ENCODE data around the gene HHIPL1. TPM values are rescaled to one million over a fixed set of nuclear protein-coding genes. Genes with fewer than 3 reads are reported as not detected.

The HHIPL1 gene
- total RNA-seq, 3 donors from 2014 or later (not counting 1 experiment from before 2014, with no cell fraction given) = not detected

- Mint-ChIP-seq H3K9me3 (no peaks in the 10 kb centered on the region), H3K4me3 (no peak overlapping the region), H3K36me3 (no peaks in the 10 kb centered on the region), H3K27me3 (ENCODE audit: low read depth in 2 of 2) (peaks cover 16 to 17% of the 10 kb centered on the region in 2 donors), H3K27ac (no peak overlapping the region), H3K4me1 (no peaks in the 10 kb centered on the region)
- no peaks in the 10 kb centered on the region for H3K36me3 ChIP-seq (ENCODE audit: control insufficient read depth, insufficient read depth, low read length)
- no peak for TF ChIP-seq CTCF (IDR thresholded peaks at IDR 0.05)
- H3K9me3 ChIP-seq (ENCODE audit: control insufficient read depth, insufficient read depth, low read length) = no peaks in the 10 kb centered on the region
- 92% methylated on average over 7 of the region's 7 CpGs for WGBS (ENCODE audit: insufficient coverage)
- no peak for DNase-seq
- H3K4me1 ChIP-seq (ENCODE audit: control insufficient read depth, insufficient read depth, low read length) = no peaks in the 10 kb centered on the region
- H3K27me3 ChIP-seq (ENCODE audit: control insufficient read depth, insufficient read depth, low read length) = peaks cover 6% of the 10 kb centered on the region
- no peak for ATAC-seq
- no peak overlapping the region for H3K27ac ChIP-seq (ENCODE audit: low read length)
- intact Hi-C loops (cut with micrococcal nuclease) = no loop called here
- no peak overlapping the region for H3K4me3 ChIP-seq (ENCODE audit: low read length)
Observed at GRCh38 chr14:99647411-99647810, 2.5 kb downstream of the HHIPL1 start.

DNA sequence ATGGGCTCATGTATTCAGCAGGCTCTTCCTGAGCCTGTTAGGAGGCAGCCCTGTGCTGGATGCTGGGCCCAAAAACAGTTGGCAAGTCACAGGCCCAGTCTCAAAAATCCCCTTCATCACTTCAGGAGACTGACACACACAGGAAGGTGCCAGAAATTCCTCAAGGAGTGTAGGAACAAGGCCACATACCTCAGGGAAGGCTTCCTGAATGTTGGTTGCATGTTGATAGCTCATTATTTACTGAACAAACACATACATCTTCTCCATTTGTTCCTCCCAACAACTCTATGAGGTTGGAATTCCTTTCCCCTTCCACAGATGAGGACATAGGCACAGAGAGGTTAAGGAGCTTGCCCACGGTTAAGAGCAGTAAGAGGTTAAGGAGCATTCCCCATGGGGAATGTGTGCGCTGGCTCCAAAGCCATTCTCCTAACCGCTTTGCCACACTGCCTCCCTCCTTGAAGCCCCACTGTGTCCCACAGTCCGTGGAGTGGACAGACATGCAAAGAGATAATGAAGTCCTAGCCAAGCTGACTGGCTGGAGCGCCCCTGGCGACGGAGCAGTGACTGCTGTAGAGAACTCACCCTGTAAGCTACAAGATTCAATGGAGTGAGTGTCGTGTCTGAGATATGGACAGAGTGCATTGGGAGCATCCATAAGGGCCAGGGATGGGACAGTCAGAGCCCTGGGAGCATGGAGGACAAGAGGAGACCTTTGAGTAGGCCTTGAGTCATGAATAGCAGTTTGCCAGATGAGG, 3.3 kb downstream of the HHIPL1 start:
- WGBS (ENCODE audit: insufficient coverage) = 87% methylated on average over 8 of the region's 8 CpGs
- no peaks in the 10 kb centered on the region for H3K36me3 ChIP-seq (ENCODE audit: control insufficient read depth, insufficient read depth, low read length)
- Mint-ChIP-seq H3K27me3 (ENCODE audit: low read depth in 2 of 2) (peaks cover 16 to 17% of the 10 kb centered on the region in 2 donors), H3K27ac (no peak overlapping the region), H3K36me3 (no peaks in the 10 kb centered on the region), H3K4me3 (no peak overlapping the region), H3K9me3 (no peaks in the 10 kb centered on the region), H3K4me1 (no peaks in the 10 kb centered on the region)
- DNase-seq (no peak), ATAC-seq (no peak)
- peaks cover 6% of the 10 kb centered on the region for H3K27me3 ChIP-seq (ENCODE audit: control insufficient read depth, insufficient read depth, low read length)
- no peak overlapping the region for H3K27ac ChIP-seq (ENCODE audit: low read length)
- no peaks in the 10 kb centered on the region for H3K9me3 ChIP-seq (ENCODE audit: control insufficient read depth, insufficient read depth, low read length)
- no peak overlapping the region for H3K4me3 ChIP-seq (ENCODE audit: low read length)
- TF ChIP-seq CTCF (IDR thresholded peaks at IDR 0.05) = no peak
- intact Hi-C loops (cut with micrococcal nuclease) = no loop called here
- no peaks in the 10 kb centered on the region for H3K4me1 ChIP-seq (ENCODE audit: control insufficient read depth, insufficient read depth, low read length)

GRCh38 chr14:99649219-99649618, 4.3 kb downstream of the HHIPL1 start:
- Mint-ChIP-seq H3K27ac (no peak overlapping the region), H3K27me3 (ENCODE audit: low read depth in 2 of 2) (peaks cover 9 to 12% of the 10 kb centered on the region in 2 donors), H3K4me3 (no peak overlapping the region), H3K36me3 (no peaks in the 10 kb centered on the region), H3K9me3 (no peaks in the 10 kb centered on the region), H3K4me1 (no peaks in the 10 kb centered on the region)
- H3K4me1 ChIP-seq (ENCODE audit: control insufficient read depth, insufficient read depth, low read length) = no peaks in the 10 kb centered on the region
- no peak for DNase-seq
- no peak overlapping the region for H3K4me3 ChIP-seq (ENCODE audit: low read length)
- intact Hi-C loops (cut with micrococcal nuclease) = no loop called here
- no peak for TF ChIP-seq CTCF (IDR thresholded peaks at IDR 0.05)
- H3K27ac ChIP-seq (ENCODE audit: low read length) = no peak overlapping the region
- WGBS (ENCODE audit: insufficient coverage) = 74% methylated on average over 8 of the region's 8 CpGs
- no peaks in the 10 kb centered on the region for H3K36me3 ChIP-seq (ENCODE audit: control insufficient read depth, insufficient read depth, low read length)
- no peak for ATAC-seq
- peaks cover 6% of the 10 kb centered on the region for H3K27me3 ChIP-seq (ENCODE audit: control insufficient read depth, insufficient read depth, low read length)
- no peaks in the 10 kb centered on the region for H3K9me3 ChIP-seq (ENCODE audit: control insufficient read depth, insufficient read depth, low read length)

- peaks cover 3% of the 10 kb centered on the region for H3K27me3 ChIP-seq (ENCODE audit: control insufficient read depth, insufficient read depth, low read length)
- no peak for ATAC-seq
- H3K27me3 Mint-ChIP-seq (ENCODE audit: low read depth in 2 of 2) = peaks cover 9 to 14% of the 10 kb centered on the region in 2 donors
Observed at GRCh38 chr14:99649643-99650042, 4.7 kb downstream of the HHIPL1 start.

More at GRCh38 chr14:99649643-99650042, 4.7 kb downstream of the HHIPL1 start:
- Mint-ChIP-seq H3K36me3 (no peaks in the 10 kb centered on the region), H3K9me3 (no peaks in the 10 kb centered on the region), H3K4me3 (no peak overlapping the region), H3K27ac (no peak overlapping the region), H3K4me1 (no peaks in the 10 kb centered on the region)
- TF ChIP-seq CTCF (IDR thresholded peaks at IDR 0.05) = no peak
- intact Hi-C loops (cut with micrococcal nuclease) = no loop called here
- H3K27ac ChIP-seq (ENCODE audit: low read length) = no peak overlapping the region
- WGBS (ENCODE audit: insufficient coverage) = 87% methylated on average over 8 of the region's 8 CpGs
- no peaks in the 10 kb centered on the region for H3K36me3 ChIP-seq (ENCODE audit: control insufficient read depth, insufficient read depth, low read length)
- DNase-seq = no peak
- H3K9me3 ChIP-seq (ENCODE audit: control insufficient read depth, insufficient read depth, low read length) = no peaks in the 10 kb centered on the region
- no peaks in the 10 kb centered on the region for H3K4me1 ChIP-seq (ENCODE audit: control insufficient read depth, insufficient read depth, low read length)
- no peak overlapping the region for H3K4me3 ChIP-seq (ENCODE audit: low read length)

All from natural killer cell (primary cell).